ENCODE measurements around the gene ADI1.

The ADI1 gene

GRCh38 chr2:3480352-3481010, 38.9 kb downstream of the ADI1 start:
- no peak for DNase-seq (ENCODE audit: low read depth)

- no peak for DNase-seq (ENCODE audit: low read depth)
These were observed 39.7 kb downstream of the ADI1 start for GRCh38 chr2:3479430-3480320.

GRCh38 chr2:3478846-3479385, 40.4 kb downstream of the ADI1 start:
- no peak for DNase-seq (ENCODE audit: low read depth)

- no peak for DNase-seq (ENCODE audit: low read depth)
These were observed 42.4 kb downstream of the ADI1 start for GRCh38 chr2:3476985-3477327.

- DNase-seq (ENCODE audit: low read depth): peak; percentile 36
These were observed 42.9 kb downstream of the ADI1 start for GRCh38 chr2:3476321-3476984.

GRCh38 chr2:3475771-3476170, 43.6 kb downstream of the ADI1 start:
- no peak for DNase-seq (ENCODE audit: low read depth)

- DNase-seq (ENCODE audit: low read depth): no peak
These were observed 46.4 kb downstream of the ADI1 start for GRCh38 chr2:3472966-3473365.

- no peak for DNase-seq (ENCODE audit: low read depth)
These were observed 47.0 kb downstream of the ADI1 start for GRCh38 chr2:3472296-3472695.

- DNase-seq (ENCODE audit: low read depth): no peak
These were observed 48.2 kb downstream of the ADI1 start for GRCh38 chr2:3470856-3471737.

GRCh38 chr2:3470166-3470651, 49.1 kb downstream of the ADI1 start:
- DNase-seq (ENCODE audit: low read depth): peak; percentile 68

- DNase-seq (ENCODE audit: low read depth): no peak
These were observed 49.8 kb downstream of the ADI1 start for GRCh38 chr2:3469486-3469885.

- DNase-seq (ENCODE audit: low read depth): no peak
These were observed 50.9 kb downstream of the ADI1 start for GRCh38 chr2:3468296-3468988.

- no peak for DNase-seq (ENCODE audit: low read depth)
These were observed 51.7 kb downstream of the ADI1 start for GRCh38 chr2:3467654-3468053.

- DNase-seq (ENCODE audit: low read depth): no peak
These were observed 52.4 kb downstream of the ADI1 start for GRCh38 chr2:3466966-3467365.

GRCh38 chr2:3466482-3466863, 52.9 kb downstream of the ADI1 start:
- no peak for DNase-seq (ENCODE audit: low read depth)

GRCh38 chr2:3465844-3466481, 53.4 kb downstream of the ADI1 start:
- peak; percentile 58 for DNase-seq (ENCODE audit: low read depth)

- no peak for DNase-seq (ENCODE audit: low read depth)
These were observed 54.0 kb downstream of the ADI1 start for GRCh38 chr2:3465328-3465727.

GRCh38 chr2:3464401-3465005, 54.8 kb downstream of the ADI1 start:
- DNase-seq (ENCODE audit: low read depth): no peak

- DNase-seq (ENCODE audit: low read depth): no peak
These were observed 55.4 kb downstream of the ADI1 start for GRCh38 chr2:3463944-3464343.

Data from fibroblast of the conjunctiva (primary cell).